ENCODE measurements around the gene DEPDC5.
"Not testable (repeated sequence)": the region's sequence is repeated elsewhere in the genome, so short reads cannot be mapped to it uniquely, and the experiment has no call there.

DEPDC5 gene

GRCh38 chr22:31800861-31801260, 47.0 kb downstream of the DEPDC5 start:
- H3K27ac Mint-ChIP-seq (ENCODE audit: low read depth); H3K4me3 Mint-ChIP-seq; H3K9me3 Mint-ChIP-seq; H3K27me3 Mint-ChIP-seq; DNase-seq (ENCODE audit: low spot score in 2 of 2); H3K4me1 Mint-ChIP-seq; ATAC-seq (replicated peaks; ENCODE audit: extremely low read depth, poor library complexity, severe bottlenecking): not testable (repeated sequence)
- H3K36me3 Mint-ChIP-seq (ENCODE audit: insufficient read depth), result peaks cover 74% of the 10 kb centered on the region

GRCh38 chr22:31802575-31802974, 48.8 kb downstream of the DEPDC5 start:
- Mint-ChIP-seq H3K4me3 (no peak overlapping the region), H3K27ac (ENCODE audit: low read depth) (no peak overlapping the region), H3K36me3 (ENCODE audit: insufficient read depth) (peaks cover 71% of the 10 kb centered on the region), H3K27me3 (no peaks in the 10 kb centered on the region), H3K4me1 (no peaks in the 10 kb centered on the region), H3K9me3 (no peaks in the 10 kb centered on the region)
- DNase-seq (ENCODE audit: low spot score in 2 of 2), result no peak
- no peak for ATAC-seq (replicated peaks; ENCODE audit: extremely low read depth, poor library complexity, severe bottlenecking)

GRCh38 chr22:31806751-31807150, 52.9 kb downstream of the DEPDC5 start:
- Mint-ChIP-seq H3K4me3 (no peak overlapping the region), H3K36me3 (ENCODE audit: insufficient read depth) (peaks cover 71% of the 10 kb centered on the region), H3K27ac (ENCODE audit: low read depth) (no peak overlapping the region), H3K4me1 (no peaks in the 10 kb centered on the region), H3K9me3 (no peaks in the 10 kb centered on the region), H3K27me3 (no peaks in the 10 kb centered on the region)
- ATAC-seq (replicated peaks; ENCODE audit: extremely low read depth, poor library complexity, severe bottlenecking), result no peak
- DNase-seq (ENCODE audit: low spot score in 2 of 2), result no peak

GRCh38 chr22:31812977-31813605, 59.3 kb downstream of the DEPDC5 start:
- Mint-ChIP-seq H3K4me3 (no peak overlapping the region), H3K36me3 (ENCODE audit: insufficient read depth) (peaks cover 70% of the 10 kb centered on the region), H3K9me3 (no peaks in the 10 kb centered on the region), H3K27me3 (no peaks in the 10 kb centered on the region), H3K27ac (ENCODE audit: low read depth) (no peak overlapping the region), H3K4me1 (no peaks in the 10 kb centered on the region)
- ATAC-seq (replicated peaks; ENCODE audit: extremely low read depth, poor library complexity, severe bottlenecking), result no peak
- no peak for DNase-seq (ENCODE audit: low spot score in 2 of 2)

GRCh38 chr22:31813898-31814297, 60.1 kb downstream of the DEPDC5 start:
- not testable (repeated sequence) for H3K27me3 Mint-ChIP-seq; H3K4me1 Mint-ChIP-seq; DNase-seq (ENCODE audit: low spot score in 2 of 2); H3K9me3 Mint-ChIP-seq; ATAC-seq (replicated peaks; ENCODE audit: extremely low read depth, poor library complexity, severe bottlenecking); H3K27ac Mint-ChIP-seq (ENCODE audit: low read depth); H3K4me3 Mint-ChIP-seq
- H3K36me3 Mint-ChIP-seq (ENCODE audit: insufficient read depth), result peaks cover 74% of the 10 kb centered on the region

GRCh38 chr22:31814942-31815341, 61.1 kb downstream of the DEPDC5 start:
- DNase-seq (ENCODE audit: low spot score in 2 of 2) (no peak), ATAC-seq (replicated peaks; ENCODE audit: extremely low read depth, poor library complexity, severe bottlenecking) (no peak)
- H3K27me3 Mint-ChIP-seq, result no peaks in the 10 kb centered on the region
- no peaks in the 10 kb centered on the region for H3K9me3 Mint-ChIP-seq
- H3K4me1 Mint-ChIP-seq, result no peaks in the 10 kb centered on the region
- no peak overlapping the region for H3K4me3 Mint-ChIP-seq
- H3K36me3 Mint-ChIP-seq (ENCODE audit: insufficient read depth), result peaks cover 74% of the 10 kb centered on the region
- H3K27ac Mint-ChIP-seq (ENCODE audit: low read depth), result no peak overlapping the region

GRCh38 chr22:31815383-31815814, 61.6 kb downstream of the DEPDC5 start:
- not testable (repeated sequence) for ATAC-seq (replicated peaks; ENCODE audit: extremely low read depth, poor library complexity, severe bottlenecking); H3K4me1 Mint-ChIP-seq; DNase-seq (ENCODE audit: low spot score in 2 of 2); H3K4me3 Mint-ChIP-seq; H3K27ac Mint-ChIP-seq (ENCODE audit: low read depth); H3K27me3 Mint-ChIP-seq; H3K9me3 Mint-ChIP-seq
- peaks cover 71% of the 10 kb centered on the region for H3K36me3 Mint-ChIP-seq (ENCODE audit: insufficient read depth)

GRCh38 chr22:31816750-31817149, 62.9 kb downstream of the DEPDC5 start:
- Mint-ChIP-seq H3K4me1 (no peaks in the 10 kb centered on the region), H3K9me3 (no peaks in the 10 kb centered on the region), H3K4me3 (no peak overlapping the region), H3K27me3 (no peaks in the 10 kb centered on the region), H3K36me3 (ENCODE audit: insufficient read depth) (peaks cover 71% of the 10 kb centered on the region), H3K27ac (ENCODE audit: low read depth) (no peak overlapping the region)
- no peak for ATAC-seq (replicated peaks; ENCODE audit: extremely low read depth, poor library complexity, severe bottlenecking)
- DNase-seq (ENCODE audit: low spot score in 2 of 2), result no peak

- no peaks in the 10 kb centered on the region for H3K27me3 Mint-ChIP-seq
- no peak for DNase-seq (ENCODE audit: low spot score in 2 of 2)
- no peak overlapping the region for H3K27ac Mint-ChIP-seq (ENCODE audit: low read depth)
- H3K4me1 Mint-ChIP-seq, result no peaks in the 10 kb centered on the region
- no peak overlapping the region for H3K4me3 Mint-ChIP-seq
- H3K36me3 Mint-ChIP-seq (ENCODE audit: insufficient read depth), result peaks cover 70% of the 10 kb centered on the region
- H3K9me3 Mint-ChIP-seq, result no peaks in the 10 kb centered on the region
- no peak for ATAC-seq (replicated peaks; ENCODE audit: extremely low read depth, poor library complexity, severe bottlenecking)
Measured at GRCh38 chr22:31818481-31819392, 64.9 kb downstream of the DEPDC5 start.

GRCh38 chr22:31820655-31821054, 66.8 kb downstream of the DEPDC5 start:
- H3K36me3 Mint-ChIP-seq (ENCODE audit: insufficient read depth), result peaks cover 59% of the 10 kb centered on the region
- no peaks in the 10 kb centered on the region for H3K27me3 Mint-ChIP-seq
- H3K27ac Mint-ChIP-seq (ENCODE audit: low read depth), result no peak overlapping the region
- no peak overlapping the region for H3K4me3 Mint-ChIP-seq
- no peaks in the 10 kb centered on the region for H3K9me3 Mint-ChIP-seq
- ATAC-seq (replicated peaks; ENCODE audit: extremely low read depth, poor library complexity, severe bottlenecking), result no peak
- DNase-seq (ENCODE audit: low spot score in 2 of 2), result no peak
- no peaks in the 10 kb centered on the region for H3K4me1 Mint-ChIP-seq

GRCh38 chr22:31821572-31821971, 67.8 kb downstream of the DEPDC5 start:
- peaks cover 51% of the 10 kb centered on the region for H3K36me3 Mint-ChIP-seq (ENCODE audit: insufficient read depth)
- H3K9me3 Mint-ChIP-seq, result no peaks in the 10 kb centered on the region
- H3K27me3 Mint-ChIP-seq, result no peaks in the 10 kb centered on the region
- no peak for ATAC-seq (replicated peaks; ENCODE audit: extremely low read depth, poor library complexity, severe bottlenecking)
- no peak overlapping the region for H3K4me3 Mint-ChIP-seq
- no peak for DNase-seq (ENCODE audit: low spot score in 2 of 2)
- H3K27ac Mint-ChIP-seq (ENCODE audit: low read depth), result no peak overlapping the region
- H3K4me1 Mint-ChIP-seq, result no peaks in the 10 kb centered on the region

GRCh38 chr22:31822523-31822922, 68.7 kb downstream of the DEPDC5 start:
- Mint-ChIP-seq H3K36me3 (ENCODE audit: insufficient read depth) (peaks cover 45% of the 10 kb centered on the region), H3K9me3 (no peaks in the 10 kb centered on the region), H3K4me3 (no peak overlapping the region), H3K4me1 (no peaks in the 10 kb centered on the region), H3K27ac (ENCODE audit: low read depth) (no peak overlapping the region), H3K27me3 (no peaks in the 10 kb centered on the region)
- ATAC-seq (replicated peaks; ENCODE audit: extremely low read depth, poor library complexity, severe bottlenecking) (no peak), DNase-seq (ENCODE audit: low spot score in 2 of 2) (no peak)

GRCh38 chr22:31825513-31825912, 71.7 kb downstream of the DEPDC5 start:
- Mint-ChIP-seq H3K36me3 (ENCODE audit: insufficient read depth) (peaks cover 31% of the 10 kb centered on the region), H3K4me3 (no peak overlapping the region)
- no peak for ATAC-seq (replicated peaks; ENCODE audit: extremely low read depth, poor library complexity, severe bottlenecking)

More at GRCh38 chr22:31825513-31825912, 71.7 kb downstream of the DEPDC5 start:
- DNase-seq (ENCODE audit: low spot score in 2 of 2), result no peak
- Mint-ChIP-seq H3K9me3 (no peaks in the 10 kb centered on the region), H3K4me1 (no peaks in the 10 kb centered on the region), H3K27me3 (no peaks in the 10 kb centered on the region), H3K27ac (ENCODE audit: low read depth) (no peak overlapping the region)

Data from central memory CD8-positive, alpha-beta T cell (primary cell).